Measurements from ENCODE around the gene ARSA. TPM values are rescaled to one million over a fixed set of nuclear protein-coding genes. Genes with fewer than 3 reads are reported as not detected.

ARSA gene
- total RNA-seq, 1 experiment from 2014 or later, result 43.8 TPM

DNA sequence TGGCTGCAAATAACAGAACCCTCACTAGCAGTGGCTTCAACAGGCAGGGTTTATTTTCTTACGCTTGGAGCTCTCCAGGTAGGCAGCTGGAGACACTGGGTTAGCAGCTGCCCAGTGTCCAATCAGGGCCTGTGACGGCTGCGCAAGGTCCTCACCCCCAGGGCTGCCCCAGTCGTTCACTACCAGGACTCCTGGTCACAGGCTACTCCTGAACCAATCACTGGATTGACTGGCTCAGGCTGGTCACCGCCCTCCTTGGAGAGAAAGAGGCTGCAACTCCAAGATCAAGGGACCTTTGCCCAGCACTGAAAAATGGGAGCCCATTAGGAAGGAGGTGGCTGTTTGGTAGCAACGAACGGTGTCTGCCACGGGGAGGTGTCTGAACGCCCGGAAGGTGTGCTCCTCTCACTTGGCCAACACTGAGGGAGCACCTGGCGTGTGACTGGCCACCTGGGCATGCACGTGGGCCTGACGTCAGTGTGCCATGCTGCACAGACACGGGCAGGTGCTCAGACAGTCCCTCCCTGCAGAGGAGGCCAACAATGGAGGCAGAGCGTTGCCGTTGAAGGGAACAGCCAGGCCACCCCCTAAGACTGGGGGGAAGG is 5.1 kb downstream of the ARSA start:
- TF ChIP-seq, protein P1, sequence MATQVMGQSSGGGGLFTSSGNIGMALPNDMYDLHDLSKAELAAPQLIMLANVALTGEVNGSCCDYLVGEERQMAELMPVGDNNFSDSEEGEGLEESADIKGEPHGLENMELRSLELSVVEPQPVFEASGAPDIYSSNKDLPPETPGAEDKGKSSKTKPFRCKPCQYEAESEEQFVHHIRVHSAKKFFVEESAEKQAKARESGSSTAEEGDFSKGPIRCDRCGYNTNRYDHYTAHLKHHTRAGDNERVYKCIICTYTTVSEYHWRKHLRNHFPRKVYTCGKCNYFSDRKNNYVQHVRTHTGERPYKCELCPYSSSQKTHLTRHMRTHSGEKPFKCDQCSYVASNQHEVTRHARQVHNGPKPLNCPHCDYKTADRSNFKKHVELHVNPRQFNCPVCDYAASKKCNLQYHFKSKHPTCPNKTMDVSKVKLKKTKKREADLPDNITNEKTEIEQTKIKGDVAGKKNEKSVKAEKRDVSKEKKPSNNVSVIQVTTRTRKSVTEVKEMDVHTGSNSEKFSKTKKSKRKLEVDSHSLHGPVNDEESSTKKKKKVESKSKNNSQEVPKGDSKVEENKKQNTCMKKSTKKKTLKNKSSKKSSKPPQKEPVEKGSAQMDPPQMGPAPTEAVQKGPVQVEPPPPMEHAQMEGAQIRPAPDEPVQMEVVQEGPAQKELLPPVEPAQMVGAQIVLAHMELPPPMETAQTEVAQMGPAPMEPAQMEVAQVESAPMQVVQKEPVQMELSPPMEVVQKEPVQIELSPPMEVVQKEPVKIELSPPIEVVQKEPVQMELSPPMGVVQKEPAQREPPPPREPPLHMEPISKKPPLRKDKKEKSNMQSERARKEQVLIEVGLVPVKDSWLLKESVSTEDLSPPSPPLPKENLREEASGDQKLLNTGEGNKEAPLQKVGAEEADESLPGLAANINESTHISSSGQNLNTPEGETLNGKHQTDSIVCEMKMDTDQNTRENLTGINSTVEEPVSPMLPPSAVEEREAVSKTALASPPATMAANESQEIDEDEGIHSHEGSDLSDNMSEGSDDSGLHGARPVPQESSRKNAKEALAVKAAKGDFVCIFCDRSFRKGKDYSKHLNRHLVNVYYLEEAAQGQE (IDR thresholded peaks at IDR 0.05; ENCODE audit: insufficient read depth in 1 of 2, low read depth in 2 of 2, low read length in 1 of 2), result no peak
- no peak for TF ChIP-seq TCF7L2 (IDR thresholded peaks at IDR 0.05; ENCODE audit: low read depth, low read length)
- TF ChIP-seq, protein P2, sequence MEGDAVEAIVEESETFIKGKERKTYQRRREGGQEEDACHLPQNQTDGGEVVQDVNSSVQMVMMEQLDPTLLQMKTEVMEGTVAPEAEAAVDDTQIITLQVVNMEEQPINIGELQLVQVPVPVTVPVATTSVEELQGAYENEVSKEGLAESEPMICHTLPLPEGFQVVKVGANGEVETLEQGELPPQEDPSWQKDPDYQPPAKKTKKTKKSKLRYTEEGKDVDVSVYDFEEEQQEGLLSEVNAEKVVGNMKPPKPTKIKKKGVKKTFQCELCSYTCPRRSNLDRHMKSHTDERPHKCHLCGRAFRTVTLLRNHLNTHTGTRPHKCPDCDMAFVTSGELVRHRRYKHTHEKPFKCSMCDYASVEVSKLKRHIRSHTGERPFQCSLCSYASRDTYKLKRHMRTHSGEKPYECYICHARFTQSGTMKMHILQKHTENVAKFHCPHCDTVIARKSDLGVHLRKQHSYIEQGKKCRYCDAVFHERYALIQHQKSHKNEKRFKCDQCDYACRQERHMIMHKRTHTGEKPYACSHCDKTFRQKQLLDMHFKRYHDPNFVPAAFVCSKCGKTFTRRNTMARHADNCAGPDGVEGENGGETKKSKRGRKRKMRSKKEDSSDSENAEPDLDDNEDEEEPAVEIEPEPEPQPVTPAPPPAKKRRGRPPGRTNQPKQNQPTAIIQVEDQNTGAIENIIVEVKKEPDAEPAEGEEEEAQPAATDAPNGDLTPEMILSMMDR (IDR thresholded peaks at IDR 0.05), result no peak
- no peak for TF ChIP-seq SIN3A (IDR thresholded peaks at IDR 0.05; ENCODE audit: borderline replicate concordance, insufficient read depth, low read depth, low read length)
- no peak for TF ChIP-seq POLR2AphosphoS5 (IDR thresholded peaks at IDR 0.05; ENCODE audit: low read depth, low read length)
- Histone ChIP-seq H3K27me3 (ENCODE audit: control insufficient read depth, insufficient read depth, low read length) (no peaks in the 10 kb centered on the region), H3K9me3 (ENCODE audit: control insufficient read depth, insufficient read depth, low read depth, low read length) (no peaks in the 10 kb centered on the region), H3K4me3 (ENCODE audit: low read depth in 2 of 2, low read length in 2 of 2) (no peak overlapping the region), H3K4me1 (ENCODE audit: control insufficient read depth, insufficient read depth, low read length) (peaks cover 7% of the 10 kb centered on the region), H3K36me3 (ENCODE audit: control insufficient read depth, insufficient read depth, low read length) (no peaks in the 10 kb centered on the region; the same call in 1 of the 2 replicates), H3K27ac (ENCODE audit: low read length) (no peak overlapping the region)
- in situ Hi-C loops (cut with HindIII; ENCODE audit: low pct_unique_long_range_greater_than_20kb, low sequenced_read_pairs) (no loop called here), intact Hi-C loops (cut with micrococcal nuclease; ENCODE audit: unreplicated experiment) (no loop called here)
- DNase-seq (ENCODE audit: low read depth, low spot score) (no peak), ATAC-seq (peak; percentile 30; the same call in 1 of the 2 replicates)
- CTCF ChIA-PET, result no interaction called here
- no TSS peak for BruUV-seq (replicated peaks)
- POLR2A ChIA-PET, result no interaction called here

DNA sequence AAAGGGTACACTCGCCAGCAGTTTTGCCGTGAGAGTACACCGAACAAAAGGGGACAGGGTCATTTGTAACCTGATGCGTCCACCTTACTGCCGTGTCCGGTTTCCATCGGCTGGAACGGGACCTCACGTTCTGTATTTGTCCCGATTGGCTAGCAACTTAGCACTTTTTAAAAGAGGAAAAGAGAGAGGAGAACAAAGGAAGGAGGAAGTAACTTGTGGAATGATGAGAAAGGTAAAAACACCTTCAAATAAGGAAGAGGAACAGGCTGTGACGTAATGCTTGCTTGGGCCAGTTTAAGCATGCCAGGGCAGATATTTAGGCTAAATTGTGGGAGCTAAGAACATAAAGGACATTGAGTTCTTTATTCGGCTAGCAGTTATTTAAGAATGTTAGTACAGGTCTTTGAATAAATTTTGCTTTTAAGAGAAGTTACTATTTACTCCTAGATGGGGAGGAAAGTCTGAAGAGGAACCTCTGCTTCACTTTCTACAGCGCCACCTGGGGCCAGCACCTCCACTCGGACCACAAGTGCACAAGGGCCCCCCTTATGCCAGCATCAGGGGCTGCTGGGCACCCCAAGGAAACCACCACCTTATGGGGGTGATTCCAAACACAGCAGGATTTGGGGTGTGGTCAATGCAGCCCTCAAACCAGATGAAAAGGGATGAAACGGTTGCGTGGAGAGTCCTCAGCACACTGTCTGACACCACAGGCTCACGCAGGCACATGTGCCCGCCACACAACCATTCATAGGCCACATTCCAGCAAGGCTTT is 5.8 kb downstream of the ARSA start:
- TF ChIP-seq, protein P2 (IDR thresholded peaks at IDR 0.05), result peak; percentile 71
- TF ChIP-seq SIN3A (IDR thresholded peaks at IDR 0.05; ENCODE audit: borderline replicate concordance, insufficient read depth, low read depth, low read length), result no peak
- TF ChIP-seq, protein P1 (IDR thresholded peaks at IDR 0.05; ENCODE audit: insufficient read depth in 1 of 2, low read depth in 2 of 2, low read length in 1 of 2), result no peak
- no peak for DNase-seq (ENCODE audit: low read depth, low spot score)
- CTCF ChIA-PET, result interaction anchor here (1.4 kb wide), 1 partner anchor 69 kb away, joined by 4 read pairs; no protein-coding TSS in a partner anchor
- Histone ChIP-seq H3K9me3 (ENCODE audit: control insufficient read depth, insufficient read depth, low read depth, low read length) (no peaks in the 10 kb centered on the region), H3K27ac (ENCODE audit: low read length) (no peak overlapping the region), H3K27me3 (ENCODE audit: control insufficient read depth, insufficient read depth, low read length) (no peaks in the 10 kb centered on the region), H3K4me1 (ENCODE audit: control insufficient read depth, insufficient read depth, low read length) (peaks cover 7% of the 10 kb centered on the region), H3K4me3 (ENCODE audit: low read depth in 2 of 2, low read length in 2 of 2) (peak overlapping the region; percentile 28 to 65), H3K36me3 (ENCODE audit: control insufficient read depth, insufficient read depth, low read length) (no peaks in the 10 kb centered on the region)
- POLR2A ChIA-PET, result no interaction called here
- ATAC-seq, result peak; percentile 9; the same call in 1 of the 2 replicates
- no TSS peak for BruUV-seq (replicated peaks)
- intact Hi-C loops (cut with micrococcal nuclease; ENCODE audit: unreplicated experiment) (no loop called here), in situ Hi-C loops (cut with HindIII; ENCODE audit: low pct_unique_long_range_greater_than_20kb, low sequenced_read_pairs) (no loop called here)
